Measurements from ENCODE around the gene SLC44A3.

SLC44A3 gene

GRCh38 chr1:94872771-94873495 is 52.8 kb downstream of the SLC44A3 start:
- no peak overlapping the region for H3K27ac ChIP-seq (ENCODE audit: low read depth, low read length)
- no peaks in the 10 kb centered on the region for H3K36me3 ChIP-seq (ENCODE audit: insufficient read depth, low read length)
- H2AFZ ChIP-seq (ENCODE audit: low read length, unreplicated experiment): no peak overlapping the region
- H3K4me1 ChIP-seq (ENCODE audit: control insufficient read depth, insufficient read depth, low read length, unreplicated experiment): no peaks in the 10 kb centered on the region
- H3K79me2 ChIP-seq (ENCODE audit: control insufficient read depth, insufficient read depth, low read length, unreplicated experiment): no peaks in the 10 kb centered on the region
- H3K4me3 ChIP-seq (ENCODE audit: low read depth, low read length): no peak overlapping the region
- no peaks in the 10 kb centered on the region for H3K27me3 ChIP-seq (ENCODE audit: insufficient read depth, low read length)

- no peaks in the 10 kb centered on the region for H3K4me1 ChIP-seq (ENCODE audit: control insufficient read depth, insufficient read depth, low read length, unreplicated experiment)
- H3K27me3 ChIP-seq (ENCODE audit: insufficient read depth, low read length): no peaks in the 10 kb centered on the region
- H3K79me2 ChIP-seq (ENCODE audit: control insufficient read depth, insufficient read depth, low read length, unreplicated experiment): no peaks in the 10 kb centered on the region
- no peak overlapping the region for H2AFZ ChIP-seq (ENCODE audit: low read length, unreplicated experiment)
- no peak overlapping the region for H3K27ac ChIP-seq (ENCODE audit: low read depth, low read length)
- H3K36me3 ChIP-seq (ENCODE audit: insufficient read depth, low read length): no peaks in the 10 kb centered on the region
- H3K4me3 ChIP-seq (ENCODE audit: low read depth, low read length): no peak overlapping the region
These were observed 53.6 kb downstream of the SLC44A3 start for GRCh38 chr1:94873520-94874351.

- Histone ChIP-seq H3K27me3 (ENCODE audit: insufficient read depth, low read length) (no peaks in the 10 kb centered on the region), H3K4me1 (ENCODE audit: control insufficient read depth, insufficient read depth, low read length, unreplicated experiment) (no peaks in the 10 kb centered on the region), H3K36me3 (ENCODE audit: insufficient read depth, low read length) (no peaks in the 10 kb centered on the region), H3K79me2 (ENCODE audit: control insufficient read depth, insufficient read depth, low read length, unreplicated experiment) (no peaks in the 10 kb centered on the region), H3K27ac (ENCODE audit: low read depth, low read length) (no peak overlapping the region), H3K4me3 (ENCODE audit: low read depth, low read length) (no peak overlapping the region), H2AFZ (ENCODE audit: low read length, unreplicated experiment) (no peak overlapping the region)
These were observed 54.3 kb downstream of the SLC44A3 start for GRCh38 chr1:94874423-94874822.

GRCh38 chr1:94875794-94876193 is 55.6 kb downstream of the SLC44A3 start:
- Histone ChIP-seq H3K27ac (ENCODE audit: low read depth, low read length) (no peak overlapping the region), H3K36me3 (ENCODE audit: insufficient read depth, low read length) (no peaks in the 10 kb centered on the region), H3K4me3 (ENCODE audit: low read depth, low read length) (no peak overlapping the region), H3K79me2 (ENCODE audit: control insufficient read depth, insufficient read depth, low read length, unreplicated experiment) (no peaks in the 10 kb centered on the region), H3K27me3 (ENCODE audit: insufficient read depth, low read length) (no peaks in the 10 kb centered on the region), H3K4me1 (ENCODE audit: control insufficient read depth, insufficient read depth, low read length, unreplicated experiment) (no peaks in the 10 kb centered on the region), H2AFZ (ENCODE audit: low read length, unreplicated experiment) (no peak overlapping the region)

GRCh38 chr1:94876362-94876761 is 56.2 kb downstream of the SLC44A3 start:
- Histone ChIP-seq H3K27me3 (ENCODE audit: insufficient read depth, low read length) (no peaks in the 10 kb centered on the region), H3K4me3 (ENCODE audit: low read depth, low read length) (no peak overlapping the region), H3K27ac (ENCODE audit: low read depth, low read length) (no peak overlapping the region), H3K36me3 (ENCODE audit: insufficient read depth, low read length) (no peaks in the 10 kb centered on the region), H3K79me2 (ENCODE audit: control insufficient read depth, insufficient read depth, low read length, unreplicated experiment) (no peaks in the 10 kb centered on the region), H2AFZ (ENCODE audit: low read length, unreplicated experiment) (no peak overlapping the region), H3K4me1 (ENCODE audit: control insufficient read depth, insufficient read depth, low read length, unreplicated experiment) (no peaks in the 10 kb centered on the region)

DNA sequence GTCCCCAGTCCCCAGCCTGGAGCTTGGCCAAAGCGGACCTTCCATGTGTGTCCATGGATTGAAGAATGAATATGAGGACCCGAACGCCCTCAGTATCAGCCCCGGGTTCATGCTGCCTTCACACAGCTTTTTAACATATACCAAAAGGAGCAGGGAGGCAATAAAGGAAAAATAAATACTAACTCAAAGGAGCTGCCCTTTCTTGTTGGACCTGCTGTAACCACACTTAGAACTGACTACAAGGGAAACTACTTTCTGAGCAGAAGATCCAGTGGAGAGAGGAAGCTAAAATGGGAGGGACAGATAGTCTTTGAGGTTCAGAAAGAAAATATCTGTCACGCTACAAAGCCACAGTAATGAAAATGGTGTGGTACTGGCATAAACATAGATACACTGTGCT is 58.2 kb downstream of the SLC44A3 start:
- Histone ChIP-seq H2AFZ (ENCODE audit: low read length, unreplicated experiment) (no peak overlapping the region), H3K36me3 (ENCODE audit: insufficient read depth, low read length) (no peaks in the 10 kb centered on the region), H3K4me1 (ENCODE audit: control insufficient read depth, insufficient read depth, low read length, unreplicated experiment) (peaks cover 2% of the 10 kb centered on the region), H3K79me2 (ENCODE audit: control insufficient read depth, insufficient read depth, low read length, unreplicated experiment) (no peaks in the 10 kb centered on the region), H3K4me3 (ENCODE audit: low read depth, low read length) (no peak overlapping the region), H3K27me3 (ENCODE audit: insufficient read depth, low read length) (no peaks in the 10 kb centered on the region), H3K27ac (ENCODE audit: low read depth, low read length) (no peak overlapping the region)

DNA sequence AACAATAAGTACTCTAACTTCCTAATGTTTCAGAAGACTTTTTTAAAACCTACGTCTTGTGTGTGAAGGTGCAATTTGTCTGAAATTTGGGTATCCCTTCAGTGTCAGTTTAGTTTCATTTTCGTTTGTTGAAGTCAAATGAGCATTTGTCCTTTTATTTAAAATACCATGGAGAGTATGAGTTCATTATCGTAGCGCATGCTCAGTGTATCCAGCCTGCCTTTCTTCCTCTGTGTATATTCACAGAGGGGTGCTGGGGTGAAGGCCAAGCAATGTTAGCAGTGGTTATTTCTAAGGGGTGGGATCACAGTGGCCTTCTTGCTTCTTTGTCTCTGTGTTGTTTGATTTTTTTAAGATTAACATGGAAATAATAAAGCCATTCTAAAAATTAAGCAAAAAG is 63.5 kb downstream of the SLC44A3 start:
- Histone ChIP-seq H3K79me2 (ENCODE audit: control insufficient read depth, insufficient read depth, low read length, unreplicated experiment) (no peaks in the 10 kb centered on the region), H3K27me3 (ENCODE audit: insufficient read depth, low read length) (no peaks in the 10 kb centered on the region), H2AFZ (ENCODE audit: low read length, unreplicated experiment) (peak overlapping the region; percentile 58), H3K36me3 (ENCODE audit: insufficient read depth, low read length) (no peaks in the 10 kb centered on the region), H3K4me1 (ENCODE audit: control insufficient read depth, insufficient read depth, low read length, unreplicated experiment) (peaks cover 14% of the 10 kb centered on the region), H3K4me3 (ENCODE audit: low read depth, low read length) (peak overlapping the region; percentile 62), H3K27ac (ENCODE audit: low read depth, low read length) (peak overlapping the region; percentile 71)

DNA sequence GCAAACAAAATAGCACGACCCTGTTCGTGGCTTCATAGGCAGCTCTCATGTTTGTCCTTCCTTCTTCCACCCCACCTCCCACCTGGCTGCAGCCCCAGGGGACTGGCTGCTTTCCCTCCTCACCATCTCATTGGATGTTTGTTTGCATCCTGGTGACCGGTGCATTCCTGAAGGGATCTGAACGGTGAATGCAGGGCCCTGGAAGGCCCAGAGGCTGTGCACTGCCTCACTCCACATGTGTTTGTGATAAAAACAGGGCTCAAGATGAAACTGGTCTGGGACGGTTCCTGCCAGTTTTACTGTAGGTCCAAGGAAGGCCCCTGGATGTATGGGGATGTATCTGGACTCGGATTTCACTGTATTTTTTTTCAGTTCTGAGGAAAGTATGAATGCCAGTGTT is 63.9 kb downstream of the SLC44A3 start:
- Histone ChIP-seq H3K27ac (ENCODE audit: low read depth, low read length) (peak overlapping the region; percentile 71), H2AFZ (ENCODE audit: low read length, unreplicated experiment) (peak overlapping the region; percentile 58), H3K4me3 (ENCODE audit: low read depth, low read length) (peak overlapping the region; percentile 62; the same call in 1 of the 2 replicates), H3K79me2 (ENCODE audit: control insufficient read depth, insufficient read depth, low read length, unreplicated experiment) (no peaks in the 10 kb centered on the region), H3K27me3 (ENCODE audit: insufficient read depth, low read length) (no peaks in the 10 kb centered on the region), H3K4me1 (ENCODE audit: control insufficient read depth, insufficient read depth, low read length, unreplicated experiment) (peaks cover 14% of the 10 kb centered on the region), H3K36me3 (ENCODE audit: insufficient read depth, low read length) (no peaks in the 10 kb centered on the region)

DNA sequence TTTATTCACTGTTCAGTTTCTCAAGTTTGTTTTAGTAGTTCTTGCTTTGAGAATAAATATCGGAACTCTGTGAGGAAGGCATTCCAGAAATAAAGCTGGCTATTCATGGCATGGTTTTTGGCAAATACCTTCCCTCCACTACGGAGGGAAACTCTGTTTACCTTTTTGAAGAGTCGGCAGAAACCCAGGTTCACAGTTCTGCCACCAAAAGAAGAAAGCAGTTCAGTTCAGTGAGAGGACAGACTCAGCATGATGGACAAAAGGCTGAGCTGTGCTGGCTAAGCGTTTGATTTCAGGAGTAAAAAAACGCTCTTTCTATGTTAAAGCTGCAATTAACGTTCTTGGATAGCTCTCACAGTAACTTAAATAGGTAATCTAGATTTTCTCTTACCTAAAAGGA is 64.3 kb downstream of the SLC44A3 start:
- Histone ChIP-seq H3K27me3 (ENCODE audit: insufficient read depth, low read length) (no peaks in the 10 kb centered on the region), H3K4me3 (ENCODE audit: low read depth, low read length) (peak overlapping the region; percentile 62; the same call in 1 of the 2 replicates), H2AFZ (ENCODE audit: low read length, unreplicated experiment) (peak overlapping the region; percentile 58), H3K36me3 (ENCODE audit: insufficient read depth, low read length) (no peaks in the 10 kb centered on the region), H3K79me2 (ENCODE audit: control insufficient read depth, insufficient read depth, low read length, unreplicated experiment) (no peaks in the 10 kb centered on the region), H3K27ac (ENCODE audit: low read depth, low read length) (peak overlapping the region; percentile 71), H3K4me1 (ENCODE audit: control insufficient read depth, insufficient read depth, low read length, unreplicated experiment) (peaks cover 14% of the 10 kb centered on the region)

DNA sequence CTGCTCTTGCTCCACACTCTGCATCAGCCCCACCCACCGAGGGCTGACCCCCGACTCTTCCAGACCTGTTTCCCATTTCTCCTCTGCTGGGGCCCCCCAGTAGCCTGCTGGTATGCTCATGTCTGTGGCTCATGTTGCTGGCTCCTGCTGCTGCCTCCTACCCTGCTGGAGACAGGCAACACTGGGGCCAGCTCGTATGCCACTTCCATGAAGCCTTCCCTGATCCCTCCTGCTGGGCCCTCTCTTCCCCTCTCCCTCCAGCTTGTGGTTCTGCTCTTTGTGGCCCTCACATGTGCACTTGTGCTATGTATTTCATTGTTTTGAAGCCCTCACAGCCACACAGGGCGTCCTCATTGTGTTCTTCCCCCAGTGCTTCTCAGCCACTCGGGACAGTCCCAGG is 66.2 kb downstream of the SLC44A3 start:
- H3K36me3 ChIP-seq (ENCODE audit: insufficient read depth, low read length): 0 out of 2 replicates have a peak, but pooled peaks cover 4% of the 10 kb centered on the region
- H2AFZ ChIP-seq (ENCODE audit: low read length, unreplicated experiment): no peak overlapping the region
- H3K4me1 ChIP-seq (ENCODE audit: control insufficient read depth, insufficient read depth, low read length, unreplicated experiment): peaks cover 14% of the 10 kb centered on the region
- no peaks in the 10 kb centered on the region for H3K79me2 ChIP-seq (ENCODE audit: control insufficient read depth, insufficient read depth, low read length, unreplicated experiment)
- H3K27me3 ChIP-seq (ENCODE audit: insufficient read depth, low read length): no peaks in the 10 kb centered on the region
- no peak overlapping the region for H3K4me3 ChIP-seq (ENCODE audit: low read depth, low read length)
- H3K27ac ChIP-seq (ENCODE audit: low read depth, low read length): no peak overlapping the region

- Histone ChIP-seq H2AFZ (ENCODE audit: low read length, unreplicated experiment) (no peak overlapping the region), H3K36me3 (ENCODE audit: insufficient read depth, low read length) (0 out of 2 replicates have a peak, but pooled peaks cover 4% of the 10 kb centered on the region), H3K4me1 (ENCODE audit: control insufficient read depth, insufficient read depth, low read length, unreplicated experiment) (peaks cover 14% of the 10 kb centered on the region), H3K27me3 (ENCODE audit: insufficient read depth, low read length) (no peaks in the 10 kb centered on the region), H3K4me3 (ENCODE audit: low read depth, low read length) (no peak overlapping the region), H3K79me2 (ENCODE audit: control insufficient read depth, insufficient read depth, low read length, unreplicated experiment) (no peaks in the 10 kb centered on the region), H3K27ac (ENCODE audit: low read depth, low read length) (no peak overlapping the region)
These were observed 66.9 kb downstream of the SLC44A3 start for GRCh38 chr1:94887106-94887505.
